HL-60/S4 treated with phorbol 12-myristate 13-acetate at 8.2 ng/mL for 4 days and 3 days (cell line): Measurements from ENCODE around the gene VWF.
"Not testable (repeated sequence)": the region's sequence is repeated elsewhere in the genome, so short reads cannot be mapped to it uniquely, and the experiment has no call there.

Experiments
- in situ Hi-C: fragments of 300-500 bp; cut with MboI; formaldehyde crosslinking; loops from 2 replicates; pipeline ENCODE4 v1.15.0; 2022; ENCODE audit warnings: low sequenced_read_pairs

Gene VWF

DNA sequence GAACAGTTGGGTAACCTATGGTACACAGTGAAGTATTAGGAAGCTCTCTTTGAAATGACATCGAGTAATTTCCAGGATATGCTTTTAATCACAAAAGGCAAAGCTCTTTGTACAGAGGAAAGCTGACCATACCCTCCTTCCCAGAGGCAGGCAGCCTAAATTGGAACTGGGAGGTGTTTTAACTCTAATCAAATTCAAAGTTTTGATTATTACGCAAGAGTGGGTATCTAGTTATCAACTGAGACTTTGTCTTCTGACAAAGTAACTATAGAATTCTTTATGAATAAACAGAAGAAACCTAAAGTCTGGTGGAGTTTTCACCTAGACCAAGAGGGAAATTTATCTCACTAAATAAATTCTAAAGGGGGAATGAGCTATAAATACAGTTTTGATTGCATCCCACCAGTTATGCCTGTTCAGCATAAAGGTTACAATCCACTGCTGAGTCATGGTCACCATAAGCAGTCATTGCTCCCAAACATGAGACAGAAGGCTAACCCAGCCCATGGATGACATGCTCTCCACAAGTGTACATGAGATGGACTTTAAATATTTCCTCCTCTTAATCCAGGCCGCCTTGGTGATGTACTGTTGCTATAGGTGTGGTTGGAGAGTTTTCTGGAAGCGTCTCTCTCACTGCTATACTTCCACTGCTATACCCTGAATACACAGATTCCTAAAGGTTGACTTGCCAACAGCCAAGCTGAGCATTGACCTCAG lies 113.7 kb downstream of the VWF start:
- in situ Hi-C loops, result not testable (repeated sequence)

DNA sequence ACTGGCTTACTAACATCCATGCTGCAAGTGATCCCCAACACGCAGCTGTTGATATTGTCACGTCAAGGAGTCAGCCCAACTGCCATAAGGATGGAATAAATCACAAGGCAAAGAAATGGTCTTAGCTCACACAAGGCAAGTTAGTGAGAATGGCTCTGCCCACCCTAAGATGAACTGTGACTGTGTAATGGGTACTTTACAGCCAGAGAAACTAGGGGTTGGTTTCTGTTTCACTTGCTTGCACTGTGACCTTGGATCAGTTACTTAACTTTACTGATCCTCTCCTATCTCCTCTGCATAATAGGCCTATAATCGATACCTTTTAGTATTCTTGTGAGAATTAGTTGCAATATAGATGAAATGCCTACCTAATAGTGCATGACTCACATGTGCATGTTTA lies 127.2 kb downstream of the VWF start:
- in situ Hi-C loops, result no loop called here

DNA sequence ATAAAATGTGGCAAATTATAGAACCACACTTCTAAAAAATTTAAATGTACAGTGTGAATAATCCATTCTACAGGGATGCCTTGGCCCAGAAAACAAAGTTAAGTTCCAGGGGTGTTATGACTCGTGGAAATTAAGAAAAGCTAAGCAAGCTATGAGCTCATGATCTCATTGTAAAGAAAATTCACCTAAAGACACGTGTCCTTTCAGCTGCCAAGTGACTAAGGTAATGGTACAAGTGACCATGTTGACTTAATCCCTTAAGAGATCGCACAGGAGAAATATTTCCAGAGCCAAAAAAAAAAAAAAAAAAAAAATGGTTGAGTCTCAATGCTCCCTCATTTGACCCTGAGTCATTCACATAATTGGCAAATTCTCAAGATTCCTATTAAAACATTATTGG lies 128.0 kb downstream of the VWF start:
- in situ Hi-C loops, result no loop called here

DNA sequence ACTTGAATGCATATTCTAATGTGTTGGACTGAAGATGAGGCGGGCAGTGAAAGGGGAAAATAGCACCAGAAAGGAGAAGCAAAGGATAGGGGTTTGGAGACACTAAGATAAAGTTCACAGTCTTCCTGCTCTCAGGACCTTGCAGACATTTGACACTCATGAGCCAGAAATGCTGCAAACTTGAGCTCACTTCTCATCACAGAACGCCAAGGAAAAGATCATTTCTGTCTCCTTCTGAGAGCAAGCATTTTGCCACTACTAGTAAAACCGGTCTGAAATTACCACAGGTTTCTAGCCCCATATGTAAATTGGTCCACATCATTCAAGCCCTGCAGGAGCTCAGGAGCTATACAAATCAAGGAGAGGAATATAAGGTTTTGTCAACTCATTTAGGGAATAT lies 134.8 kb downstream of the VWF start:
- in situ Hi-C loops, result no loop called here

DNA sequence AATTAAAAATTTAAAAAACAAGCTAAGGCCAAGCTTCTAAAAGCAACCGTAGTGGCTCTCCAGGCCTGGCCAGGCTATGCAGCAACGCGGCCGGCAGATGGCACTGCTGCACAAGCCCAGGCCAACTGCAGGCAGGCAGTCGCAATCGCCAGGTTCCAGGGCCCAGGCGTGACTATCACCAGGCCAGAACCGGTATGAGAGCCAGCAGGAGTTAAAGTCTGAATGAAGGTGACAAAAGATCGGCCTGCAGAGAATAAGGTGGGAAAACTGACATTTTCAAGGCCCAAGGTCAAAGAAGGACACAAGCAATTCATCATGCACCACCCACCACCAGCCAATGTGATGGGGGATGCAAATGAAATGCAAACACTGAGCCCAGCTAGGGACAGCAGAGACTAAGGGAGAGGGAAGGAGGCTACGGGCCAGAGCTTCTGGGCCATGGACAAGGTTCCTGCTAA lies 135.8 kb downstream of the VWF start:
- in situ Hi-C loops, result no loop called here

DNA sequence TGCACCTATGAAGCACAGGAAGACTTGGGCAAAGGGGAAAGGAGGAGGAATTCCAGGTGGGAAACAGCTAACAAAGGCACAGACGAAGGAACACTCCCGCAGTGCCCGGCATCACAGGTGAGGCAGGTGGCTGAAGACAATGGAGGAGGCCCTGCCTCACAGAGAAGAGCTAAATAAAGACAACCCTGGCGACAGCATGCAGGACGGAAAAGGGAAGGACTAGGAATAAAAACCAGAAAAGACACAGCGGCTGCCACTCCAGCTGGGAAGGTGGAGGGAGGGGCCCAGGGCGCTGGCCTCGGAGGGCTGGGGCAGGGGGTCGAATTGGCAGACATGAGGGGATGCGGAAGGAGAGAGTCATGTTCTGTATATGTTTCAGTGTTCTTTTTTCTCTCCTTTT lies 136.4 kb downstream of the VWF start:
- in situ Hi-C loops, result no loop called here

DNA sequence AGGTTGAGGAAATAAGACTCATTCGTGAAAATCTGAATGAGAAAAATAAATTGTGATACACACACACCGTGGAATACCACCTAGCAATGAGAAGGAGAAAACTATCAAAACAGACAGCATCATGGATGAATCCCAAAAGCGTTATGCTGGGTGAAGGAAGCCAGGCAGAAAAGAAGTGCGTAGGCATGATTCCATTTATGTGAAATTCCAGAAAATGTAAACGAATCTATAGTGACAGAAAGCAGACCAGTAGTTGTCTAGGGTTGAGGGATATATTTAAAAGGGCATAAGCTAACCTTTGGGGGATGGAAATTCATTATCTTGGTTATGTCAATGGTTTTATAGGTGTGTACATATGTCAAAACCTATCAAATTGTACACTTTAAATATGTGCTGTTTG lies 136.9 kb downstream of the VWF start:
- in situ Hi-C loops, result no loop called here

DNA sequence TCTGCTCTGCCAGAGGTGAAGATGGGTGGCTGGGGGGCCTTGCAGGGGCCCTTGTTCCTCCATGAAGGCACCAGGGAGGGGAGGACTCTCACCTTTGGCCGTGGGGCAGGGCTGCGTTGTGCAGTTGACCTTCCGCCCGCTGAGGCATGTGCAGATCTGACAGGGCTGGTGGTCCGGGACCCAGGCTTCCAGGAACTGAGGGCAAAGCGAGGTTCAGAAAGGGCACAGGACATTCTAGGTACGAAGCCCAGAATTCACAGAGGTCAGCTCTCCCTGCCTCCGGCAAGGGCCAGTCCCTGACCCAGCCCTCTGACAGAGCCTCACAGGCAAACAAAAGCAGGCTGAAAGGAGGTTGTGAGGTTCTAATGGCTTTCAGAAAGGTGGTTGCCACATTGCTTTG lies 139.0 kb downstream of the VWF start:
- in situ Hi-C loops, result no loop called here

DNA sequence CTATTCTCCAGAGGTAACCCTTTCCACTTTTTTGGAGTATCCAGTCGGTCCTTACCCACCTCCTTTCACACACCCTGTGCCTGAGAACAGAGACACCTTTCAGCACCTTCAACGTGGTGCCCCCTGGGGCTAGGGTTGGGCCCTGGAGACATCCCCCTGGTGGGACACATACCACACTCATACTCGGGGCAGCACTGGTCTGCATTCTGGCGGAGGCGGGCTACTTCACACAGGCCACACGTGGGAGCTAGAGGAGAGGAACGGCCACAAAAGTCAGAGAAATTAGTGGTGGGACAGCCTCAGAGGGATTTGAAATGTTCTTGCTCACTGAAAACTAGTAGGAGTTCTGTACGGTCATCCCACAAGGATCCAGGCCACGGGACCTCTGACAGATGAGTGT lies 139.6 kb downstream of the VWF start:
- in situ Hi-C loops, result no loop called here

DNA sequence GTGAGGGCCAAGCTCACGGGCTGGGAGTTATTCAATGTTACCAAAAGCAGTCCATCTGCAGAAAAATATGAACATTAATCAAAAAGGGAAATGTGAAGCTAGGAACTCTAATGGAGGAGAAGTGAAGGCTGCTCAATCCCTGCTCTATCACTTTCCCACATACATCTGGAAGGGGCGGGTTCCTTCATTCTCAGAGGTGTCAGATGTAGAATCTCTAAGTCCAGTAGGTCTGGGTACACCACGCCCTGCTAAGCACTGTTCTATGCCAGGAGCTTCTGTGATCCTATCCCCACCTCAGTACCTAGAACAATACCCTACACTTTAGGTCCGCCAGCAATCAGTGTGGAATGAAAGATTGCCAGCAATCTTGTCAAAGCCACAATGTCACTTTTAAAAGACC lies 142.4 kb downstream of the VWF start:
- in situ Hi-C loops, result no loop called here

DNA sequence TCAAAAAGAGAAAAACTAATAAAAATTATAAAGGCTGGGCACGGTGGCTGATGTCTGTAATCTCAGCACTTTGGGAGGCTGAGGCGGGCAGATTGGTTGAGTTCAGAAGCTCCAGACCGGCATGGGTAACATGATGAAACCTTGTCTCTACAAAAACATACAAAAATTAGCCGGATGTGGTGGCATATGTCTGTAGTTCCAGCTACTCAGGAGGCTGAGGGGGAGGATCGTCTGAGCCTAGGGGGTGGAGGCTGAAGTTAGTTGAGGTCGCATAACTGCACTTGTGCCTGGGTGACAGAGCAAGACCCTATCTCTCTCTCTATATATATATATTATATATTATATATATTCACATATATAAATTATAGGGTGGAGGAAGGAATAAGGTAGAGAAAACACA lies 146.9 kb downstream of the VWF start:
- in situ Hi-C loops, result no loop called here

DNA sequence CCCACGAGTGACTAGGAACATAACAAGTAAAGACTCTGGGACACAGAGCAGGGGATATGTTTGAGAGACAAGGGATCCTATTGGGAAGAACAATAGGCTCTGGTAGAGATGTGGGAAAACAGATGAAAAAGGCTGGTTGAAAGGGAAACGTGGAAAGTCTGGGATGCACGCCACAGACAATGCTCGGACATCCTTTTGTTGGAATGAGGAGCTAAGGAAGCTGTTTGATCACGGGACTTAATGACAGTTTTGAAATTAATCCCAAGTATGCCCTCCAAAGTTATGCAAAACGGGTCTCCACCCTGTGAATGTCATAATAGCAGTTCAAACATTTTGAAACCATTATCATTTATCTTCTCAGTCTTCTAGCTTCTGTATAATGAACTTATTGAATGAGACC lies 147.8 kb downstream of the VWF start:
- in situ Hi-C loops, result no loop called here

DNA sequence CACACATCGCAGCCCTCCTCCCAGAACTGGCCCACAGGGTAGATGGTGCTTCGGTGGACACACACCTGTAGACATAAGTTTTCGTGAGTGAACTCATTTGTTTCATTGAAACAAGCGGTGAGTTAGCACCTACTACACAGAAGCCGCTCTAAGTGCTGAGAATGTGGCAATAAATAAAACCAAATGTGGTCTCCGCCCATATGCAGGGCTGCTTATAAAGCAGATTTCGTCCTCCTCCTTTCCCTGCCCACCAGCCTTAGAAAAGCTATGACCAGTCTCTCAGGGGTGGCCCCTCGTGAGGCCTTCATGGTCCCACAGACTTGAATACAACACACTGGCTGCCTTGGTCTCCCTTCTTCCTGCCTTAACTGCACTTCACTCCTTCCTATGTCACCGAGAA lies 148.3 kb downstream of the VWF start:
- in situ Hi-C loops, result no loop called here

DNA sequence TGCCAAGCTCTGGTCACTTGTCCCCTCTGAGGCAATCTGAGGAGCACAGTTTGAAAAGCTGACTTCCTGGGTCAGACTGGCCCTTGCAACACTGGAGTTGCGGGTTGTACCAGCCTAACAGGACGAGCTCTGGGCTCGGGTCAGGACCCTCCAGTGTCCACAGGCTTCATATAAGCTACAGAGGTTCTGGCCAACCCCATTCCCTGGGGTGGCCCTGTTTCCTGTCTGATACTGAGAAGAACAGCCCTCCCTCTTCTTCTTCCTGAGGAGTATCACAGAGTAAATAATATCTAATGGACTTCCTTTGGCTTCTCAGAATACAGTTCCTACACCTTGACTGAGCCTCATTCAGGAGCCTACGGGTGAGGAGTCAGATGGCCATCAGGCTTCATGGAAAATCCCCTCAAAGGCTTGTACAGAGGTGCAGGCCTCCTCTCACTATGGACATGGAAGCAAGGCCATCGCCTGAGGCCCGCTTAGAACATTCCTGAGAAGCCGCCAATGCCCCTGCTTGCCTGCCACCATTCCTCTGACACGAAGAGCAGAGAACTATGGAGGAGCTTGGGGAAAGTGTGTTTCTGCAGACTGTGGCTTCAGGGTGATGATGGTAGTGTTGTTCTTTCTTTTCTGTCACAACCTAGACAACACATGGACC lies 150.9 kb downstream of the VWF start:
- in situ Hi-C loops, result no loop called here

DNA sequence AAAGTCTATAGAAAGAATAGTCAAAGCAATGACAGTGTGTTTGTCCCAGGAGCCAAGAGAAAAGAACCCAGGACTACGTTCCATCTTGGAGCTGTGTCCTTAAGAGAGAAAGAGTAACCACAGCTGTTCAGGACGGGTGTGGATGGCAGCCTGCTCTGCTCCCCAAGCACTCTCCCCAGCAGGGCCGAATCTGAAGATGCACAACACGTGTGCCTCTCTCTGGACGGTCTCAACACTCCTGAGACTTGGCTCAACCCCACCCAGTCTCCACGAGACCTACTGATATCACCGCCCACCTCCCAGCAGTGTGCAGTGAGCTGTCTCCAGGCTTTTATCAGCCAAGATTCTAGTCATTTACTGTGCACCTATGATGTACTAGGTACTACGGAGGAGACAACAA lies 152.1 kb downstream of the VWF start:
- in situ Hi-C loops, result no loop called here

DNA sequence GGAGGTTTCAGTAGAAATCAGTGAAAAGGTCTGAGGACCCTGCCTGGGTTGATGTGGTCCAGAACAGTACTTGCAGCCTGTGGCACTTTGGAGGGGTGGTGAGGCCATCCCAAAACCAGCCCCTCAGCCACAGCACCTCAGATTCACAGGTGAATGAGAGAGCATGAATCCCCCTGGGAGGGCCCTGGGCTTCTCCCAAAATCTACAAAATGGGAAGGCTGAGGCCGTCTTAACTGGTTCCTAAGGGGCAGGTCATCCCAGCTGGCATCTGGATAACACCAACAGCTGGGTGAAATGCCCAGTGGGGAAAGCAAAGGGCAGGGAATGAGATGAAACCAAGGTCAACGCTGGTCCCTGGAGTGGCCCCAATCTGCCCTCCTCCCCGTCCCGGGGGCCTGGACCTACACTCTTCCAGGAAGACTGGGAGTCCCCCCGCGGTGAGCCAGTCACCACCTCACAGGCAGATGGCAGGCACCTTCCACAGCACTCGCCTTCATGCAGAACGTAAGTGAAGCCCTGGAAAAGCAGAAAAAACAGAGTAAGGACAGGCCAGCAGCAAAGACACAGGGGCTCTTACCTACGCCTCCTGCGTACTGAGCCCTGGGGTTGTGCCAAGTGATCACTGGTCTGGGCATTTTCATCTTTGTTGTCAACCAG lies 153.1 kb downstream of the VWF start:
- in situ Hi-C loops, result no loop called here

DNA sequence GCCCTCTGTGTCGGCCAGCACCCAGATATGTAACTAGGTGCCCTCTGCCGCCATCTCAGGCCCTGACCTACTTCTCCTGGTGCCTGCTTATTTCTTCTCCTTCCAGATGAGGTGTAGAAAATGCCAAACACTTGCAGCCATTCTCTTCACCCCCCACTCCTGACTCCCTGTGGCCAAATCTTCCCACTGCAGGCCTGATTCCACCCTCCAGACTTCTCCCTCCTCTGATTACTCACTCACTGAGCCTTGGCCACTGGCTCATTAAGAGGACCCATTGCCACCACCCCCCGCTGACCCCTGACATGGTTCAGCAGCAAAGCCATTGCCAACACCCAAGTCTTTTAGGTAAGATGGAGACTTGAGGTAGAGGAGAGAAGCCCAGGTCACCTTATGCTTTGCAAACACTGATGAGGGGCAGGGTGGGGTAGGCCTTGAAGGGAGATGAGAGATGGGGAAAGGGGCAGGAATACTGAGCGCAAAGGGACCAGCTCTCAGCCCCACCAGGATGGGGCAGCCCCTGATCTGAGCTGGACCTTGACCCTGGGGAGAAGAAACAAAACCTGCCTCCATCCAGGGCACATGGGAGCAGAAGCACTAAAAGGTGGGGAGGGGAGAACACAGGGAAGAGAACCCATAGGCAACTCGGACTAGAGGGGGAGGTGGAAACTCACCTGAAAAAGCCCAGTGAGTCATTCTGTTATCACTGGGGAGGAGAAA lies 154.3 kb downstream of the VWF start:
- in situ Hi-C loops, result no loop called here

DNA sequence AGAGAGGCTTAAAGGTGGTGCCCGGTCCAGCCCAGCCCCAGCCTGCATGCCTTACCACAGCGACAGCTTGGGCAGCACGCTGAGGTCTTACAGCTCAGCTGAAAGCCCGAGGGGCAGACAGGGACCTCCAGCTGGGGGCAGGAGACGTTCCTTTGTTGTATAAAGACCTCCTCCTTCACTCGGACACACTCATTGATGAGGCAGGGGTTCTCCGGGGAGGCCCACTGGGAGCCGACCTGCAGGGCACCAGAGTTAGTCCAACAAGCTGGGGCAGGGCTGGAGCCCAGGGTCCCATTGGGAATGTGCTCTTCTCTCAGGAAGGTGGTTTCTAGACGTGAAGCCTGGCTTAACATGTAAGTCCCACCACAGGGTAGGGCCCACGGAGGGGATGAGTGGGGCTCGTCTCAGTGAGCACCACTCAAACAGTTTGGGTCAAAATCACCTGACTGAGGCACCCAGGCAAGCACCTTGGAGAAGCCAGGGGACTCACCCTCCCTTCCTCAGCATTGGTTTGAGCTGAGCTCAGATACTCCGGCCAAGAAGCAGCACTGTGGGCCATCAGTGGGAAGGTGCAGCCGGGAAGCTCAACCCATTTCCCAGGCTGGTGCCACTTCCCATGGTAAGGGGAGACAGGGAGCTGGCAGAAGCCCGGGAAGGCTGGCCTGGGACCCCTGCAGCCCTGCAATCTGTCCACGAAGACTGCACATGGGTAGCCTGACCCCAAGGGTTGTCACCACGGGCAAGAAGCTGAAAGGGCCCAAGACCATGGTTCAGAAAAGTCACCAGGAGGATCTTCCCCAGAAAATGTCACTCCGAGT lies 155.1 kb downstream of the VWF start:
- in situ Hi-C loops, result no loop called here

DNA sequence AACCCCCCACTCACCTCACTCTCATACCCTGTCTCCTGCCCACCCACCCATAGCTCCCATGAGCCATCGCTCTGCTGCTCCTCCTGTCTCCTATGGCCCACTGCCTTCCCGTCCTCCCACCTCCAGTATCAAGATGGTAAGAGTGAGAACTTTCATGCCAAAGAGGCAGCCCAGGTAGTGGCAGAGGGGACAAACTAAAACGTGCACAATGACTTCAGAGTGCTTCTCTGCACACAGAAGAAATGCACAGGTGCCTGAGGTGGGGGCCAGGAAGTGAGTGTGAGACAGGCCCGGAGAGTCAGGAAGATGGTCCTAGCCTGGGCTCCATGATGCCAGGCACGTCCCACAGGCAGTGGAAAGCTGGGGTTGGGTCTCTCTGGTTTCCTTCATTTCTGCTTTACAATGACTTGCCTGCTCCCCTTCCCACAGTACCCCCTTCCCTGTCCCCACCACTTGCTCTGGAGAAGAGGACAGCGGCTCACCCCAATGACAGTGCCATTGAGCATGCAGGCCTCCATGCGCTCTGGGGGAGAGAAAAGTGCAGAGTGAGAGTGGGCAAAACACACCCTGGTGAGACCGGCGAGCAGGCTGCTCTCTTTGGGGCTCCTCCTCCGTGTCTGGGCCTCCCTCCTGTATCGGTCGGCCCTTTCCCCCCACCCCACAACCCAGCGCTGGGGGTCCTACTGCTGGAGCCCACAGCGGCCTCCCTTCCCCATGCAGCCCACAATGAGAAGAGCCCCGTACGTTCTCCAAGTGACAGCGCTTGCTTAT lies 156.6 kb downstream of the VWF start:
- in situ Hi-C loops, result no loop called here

DNA sequence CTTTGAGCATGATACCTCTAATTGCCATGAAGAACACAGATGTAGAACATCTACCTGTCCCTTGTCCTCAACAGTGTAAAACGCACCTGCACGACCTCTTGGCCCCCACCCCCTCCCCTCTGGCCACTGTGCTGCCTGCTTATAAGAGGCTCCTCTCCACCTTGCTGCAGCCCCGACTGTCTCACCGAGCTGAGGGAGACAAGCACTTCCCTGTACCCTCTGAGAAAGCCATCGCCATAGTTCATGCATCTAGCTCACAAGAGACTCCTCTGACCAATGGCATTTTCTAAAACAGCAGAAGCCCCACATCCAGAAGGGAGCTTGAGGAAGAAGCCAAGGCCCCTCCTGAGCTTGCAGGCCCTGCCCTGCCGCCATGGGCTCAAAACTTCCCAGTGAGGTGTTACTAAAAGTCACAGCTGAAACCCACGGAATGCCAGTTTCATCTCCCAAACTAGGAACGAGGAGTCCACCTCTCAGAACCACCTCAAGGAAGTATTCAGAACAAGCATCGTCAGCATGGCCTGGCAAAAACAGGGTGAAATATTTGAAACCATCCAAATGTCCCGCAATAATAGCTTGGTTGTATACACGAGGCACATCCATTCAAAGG lies 157.9 kb downstream of the VWF start:
- in situ Hi-C loops, result no loop called here
